ENCODE measurements around the gene ITPR2. TPM values are rescaled to one million over a fixed set of nuclear protein-coding genes. Genes with fewer than 3 reads are reported as not detected.
A peak's percentile ranks its signal among the peaks of the same experiment; 100 is the strongest.
"Not testable (repeated sequence)": the region's sequence is repeated elsewhere in the genome, so short reads cannot be mapped to it uniquely, and the experiment has no call there.

The ITPR2 gene
- total RNA-seq, 1 donor from 2014 or later = 63.4 TPM

- DNase-seq = no peak
These were observed 133.8 kb downstream of the ITPR2 start for GRCh38 chr12:26699237-26699636.

DNA sequence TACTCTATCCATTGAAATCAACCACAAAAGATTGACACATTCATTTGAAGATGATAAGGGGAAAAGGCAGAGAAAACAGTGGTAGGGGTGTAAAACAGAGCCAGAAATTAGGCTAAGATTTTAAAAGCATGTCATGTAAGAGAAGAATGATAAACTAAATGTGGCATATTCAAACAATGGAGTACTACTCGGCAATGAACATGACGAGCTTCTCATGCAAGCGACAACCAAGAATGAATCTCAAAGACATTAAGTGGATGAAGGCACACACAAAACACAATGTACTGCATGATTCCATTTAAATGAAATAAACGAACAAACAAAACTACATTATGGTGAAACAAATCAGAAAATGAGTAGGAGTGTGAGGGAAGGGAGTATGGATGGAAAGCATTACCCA lies 134.8 kb downstream of the ITPR2 start:
- no peak for DNase-seq

GRCh38 chr12:26697217-26697616 lies 135.8 kb downstream of the ITPR2 start:
- no peak for DNase-seq

DNA sequence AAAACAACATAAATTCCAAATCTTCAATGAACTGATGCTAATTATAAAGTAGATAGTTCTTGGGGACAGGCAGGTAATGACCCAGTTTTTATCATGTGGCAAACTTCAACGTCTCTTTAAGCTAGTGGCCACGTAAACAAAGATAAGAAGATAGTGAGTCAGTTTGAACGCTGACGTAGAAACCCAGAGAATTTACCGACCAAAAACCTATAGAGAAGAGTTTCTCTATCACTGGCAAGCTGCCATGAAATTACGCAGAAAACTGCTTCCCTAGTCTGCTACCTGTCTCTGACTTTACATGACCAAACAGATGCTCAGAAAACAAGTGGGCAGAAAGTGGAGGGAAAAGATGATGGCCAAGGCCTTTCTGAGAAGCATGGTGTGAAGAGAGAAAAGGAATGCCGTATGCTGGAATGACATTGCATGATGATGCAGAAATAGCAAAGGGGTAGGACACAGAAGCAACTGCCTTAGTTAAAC lies 136.3 kb downstream of the ITPR2 start:
- DNase-seq = no peak

- DNase-seq = no peak
These were observed 136.9 kb downstream of the ITPR2 start for GRCh38 chr12:26696048-26696612.

DNA sequence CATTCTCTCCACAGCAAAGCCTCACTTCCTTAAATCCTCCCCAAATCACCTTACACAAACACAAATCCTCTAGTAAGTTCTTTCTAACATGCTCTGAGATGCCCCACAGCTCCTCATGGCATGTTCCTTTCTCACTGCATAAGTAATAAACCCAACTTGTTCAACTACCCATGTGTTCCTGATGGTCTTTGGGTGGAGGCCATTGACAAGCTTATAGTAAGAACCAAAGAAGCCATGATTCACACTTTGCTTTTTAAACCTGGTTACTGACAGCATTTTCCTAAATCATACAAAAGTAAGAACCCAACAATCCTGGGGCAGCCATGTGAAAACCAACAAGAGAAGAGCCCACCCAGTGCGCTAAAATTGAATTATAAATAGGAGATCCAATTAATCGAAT lies 138.6 kb downstream of the ITPR2 start:
- DNase-seq = no peak

DNA sequence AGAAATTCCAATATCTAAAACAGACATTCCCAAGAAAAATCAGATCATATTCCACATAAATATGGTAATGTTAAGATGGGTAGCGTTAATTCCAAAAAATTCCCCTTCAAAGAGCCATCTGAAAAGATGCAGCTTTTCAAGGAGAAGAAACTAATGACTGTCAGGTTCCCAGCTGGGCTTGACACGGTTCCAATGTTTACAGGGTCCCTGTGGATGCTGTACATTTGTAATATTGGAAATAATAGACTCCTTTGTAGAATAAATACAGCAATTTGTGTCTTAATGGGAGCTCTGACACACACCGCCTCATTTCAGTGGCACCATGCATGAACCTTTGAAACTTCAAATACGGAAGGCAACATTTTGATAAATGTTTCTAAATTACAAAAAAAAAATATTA lies 140.6 kb downstream of the ITPR2 start:
- no peak for DNase-seq

DNA sequence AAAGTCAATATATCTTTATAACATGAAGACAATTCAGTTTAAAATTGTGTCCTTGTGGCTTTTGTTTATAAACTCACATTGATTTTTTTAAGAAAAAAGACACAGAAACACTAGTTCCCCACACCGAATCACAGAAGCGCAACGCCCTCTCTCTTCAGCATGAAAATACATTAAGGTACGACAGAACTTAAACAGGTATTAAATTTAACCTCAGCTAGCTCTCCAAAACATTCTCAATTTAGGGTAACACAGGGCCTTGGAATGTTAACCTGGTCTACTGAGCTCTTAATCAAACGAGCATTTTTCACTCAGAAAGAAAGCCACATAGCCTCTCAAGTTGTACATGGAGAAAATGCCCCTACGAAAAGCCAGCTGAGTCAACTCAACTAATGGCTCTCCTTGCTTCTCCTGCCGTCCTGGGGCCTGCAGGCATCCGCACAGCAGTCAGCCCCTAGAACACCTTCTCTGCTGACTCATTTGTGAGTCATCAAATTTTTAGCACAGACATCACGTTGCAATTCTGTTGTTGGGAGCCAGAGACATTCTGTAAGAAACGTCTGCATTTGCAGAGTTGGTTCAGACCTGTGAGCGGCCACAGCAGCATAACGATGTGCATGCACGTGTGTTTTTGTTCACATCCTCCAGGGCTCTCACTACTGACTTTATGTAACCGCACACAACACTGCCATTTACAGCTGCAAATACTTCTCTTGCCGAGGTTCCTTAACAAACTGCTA lies 141.6 kb downstream of the ITPR2 start:
- DNase-seq = peak; percentile 3

- no peak for DNase-seq
These were observed 142.4 kb downstream of the ITPR2 start for GRCh38 chr12:26690601-26691000.

DNA sequence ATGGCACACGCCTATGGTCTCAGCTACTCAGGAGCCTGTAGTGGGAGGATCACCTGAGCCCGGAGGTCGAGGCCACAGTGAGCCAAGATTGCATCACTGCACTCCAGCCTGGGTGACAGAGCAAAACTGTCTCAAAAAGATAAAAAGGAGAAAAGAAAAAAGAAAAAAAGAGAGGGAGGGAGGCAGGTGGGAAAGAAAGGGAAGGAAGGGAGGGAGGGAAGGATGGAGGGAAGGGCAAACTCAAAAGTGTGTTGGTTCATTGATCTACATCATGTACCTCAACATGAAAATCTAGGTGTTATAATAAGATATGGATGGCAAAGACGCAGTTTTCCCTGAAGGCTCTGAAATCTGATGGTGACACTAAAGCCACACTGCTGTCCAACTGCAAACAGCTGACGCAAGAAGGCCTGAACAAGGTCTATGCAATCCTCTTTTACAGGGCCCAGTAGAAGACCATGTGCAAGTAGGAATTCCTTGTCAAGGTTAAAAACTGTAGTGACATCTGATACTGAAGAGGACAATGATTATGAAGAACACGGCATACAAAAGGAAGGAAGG lies 143.6 kb downstream of the ITPR2 start:
- no peak for DNase-seq

DNA sequence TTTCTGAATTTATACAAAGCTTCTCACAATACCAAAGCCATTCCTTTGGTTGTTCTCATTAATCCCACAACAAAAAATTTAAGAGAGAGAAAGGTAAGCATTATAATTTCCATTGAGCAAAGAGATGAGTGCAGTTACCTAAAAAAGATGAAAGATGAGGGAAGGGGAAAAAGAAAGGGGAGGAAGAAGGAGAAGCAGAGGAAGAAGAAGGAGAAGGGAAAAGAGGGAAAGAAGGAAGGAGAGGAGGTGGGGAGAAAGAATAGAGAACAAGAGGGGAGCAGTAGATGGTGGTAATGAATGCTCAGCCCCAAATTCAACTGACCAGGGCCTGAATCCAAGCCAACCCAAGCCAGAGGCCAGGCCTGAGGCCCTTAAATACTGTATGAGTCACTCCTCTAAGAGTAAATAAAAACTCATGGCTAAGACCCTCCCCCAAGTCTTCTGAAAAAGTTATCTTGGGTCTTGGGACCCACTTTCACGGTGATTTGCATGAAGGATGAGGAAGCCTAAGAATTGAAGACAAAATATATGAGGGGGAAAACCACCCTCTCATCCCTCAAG lies 144.6 kb downstream of the ITPR2 start:
- no peak for DNase-seq

GRCh38 chr12:26686408-26686807 lies 146.6 kb downstream of the ITPR2 start:
- no peak for DNase-seq

GRCh38 chr12:26684101-26684500 lies 148.9 kb downstream of the ITPR2 start:
- no peak for DNase-seq

GRCh38 chr12:26683443-26683842 lies 149.6 kb downstream of the ITPR2 start:
- no peak for DNase-seq

- peak; percentile 28 for DNase-seq
These were observed 152.1 kb downstream of the ITPR2 start for GRCh38 chr12:26680727-26681455.

- DNase-seq = no peak
These were observed 154.0 kb downstream of the ITPR2 start for GRCh38 chr12:26678697-26679660.

DNA sequence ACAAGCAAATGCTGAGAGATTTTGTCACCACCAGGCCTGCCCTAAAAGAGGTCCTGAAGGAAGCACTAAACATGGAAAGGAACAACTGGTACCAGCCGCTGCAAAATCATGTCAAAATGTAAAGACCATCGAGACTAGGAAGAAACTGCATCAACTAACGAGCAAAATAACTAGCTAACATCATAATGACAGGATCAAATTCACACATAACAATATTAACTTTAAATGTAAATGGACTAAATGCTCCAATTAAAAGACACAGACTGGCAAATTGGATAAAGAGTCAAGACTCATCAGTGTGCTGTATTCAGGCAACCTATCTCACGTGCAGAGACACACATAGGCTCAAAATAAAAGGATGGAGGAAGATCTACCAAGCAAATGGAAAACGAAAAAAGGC lies 161.5 kb downstream of the ITPR2 start:
- not testable (repeated sequence) for DNase-seq

GRCh38 chr12:26668847-26669246 lies 164.1 kb downstream of the ITPR2 start:
- no peak for DNase-seq

DNA sequence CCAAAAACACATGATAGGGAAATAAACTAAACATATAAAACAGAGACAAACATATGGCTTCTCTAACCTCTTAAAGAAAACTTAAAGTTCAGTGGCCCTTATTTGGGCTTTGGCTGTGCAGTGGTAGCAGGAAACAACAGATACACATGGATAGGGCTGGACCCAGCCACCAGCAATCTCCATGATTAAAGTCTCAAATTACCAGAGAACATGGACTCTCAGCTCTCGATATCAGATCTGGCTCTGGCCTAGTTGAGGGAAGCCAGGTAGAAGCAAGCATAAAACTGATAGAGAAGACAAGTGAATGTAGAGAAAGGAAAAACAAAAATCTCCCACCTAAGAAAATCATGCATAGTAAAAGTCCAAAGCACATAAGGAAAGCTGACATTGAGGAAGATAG lies 164.8 kb downstream of the ITPR2 start:
- DNase-seq = no peak

- DNase-seq = no peak
These were observed 166.7 kb downstream of the ITPR2 start for GRCh38 chr12:26666286-26666685.

DNA sequence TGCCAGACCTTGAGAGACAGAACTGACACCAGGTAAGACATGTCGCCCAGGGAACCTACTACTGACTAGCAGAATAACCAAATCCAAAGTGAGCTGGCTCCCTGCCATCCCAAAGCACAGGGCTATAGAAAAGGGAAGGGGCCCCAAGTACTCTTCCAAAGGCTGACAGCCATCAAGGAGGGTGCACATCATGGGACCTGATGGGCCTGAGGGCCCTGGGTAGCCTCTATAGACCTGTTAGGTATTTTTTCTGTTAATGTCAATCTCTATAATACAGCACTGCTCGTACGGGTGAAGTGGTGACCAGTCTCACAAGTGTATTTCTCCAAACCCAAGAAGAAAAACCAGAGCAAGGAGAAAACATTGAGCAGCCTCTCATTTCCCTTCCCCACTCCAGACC lies 171.6 kb downstream of the ITPR2 start:
- no peak for DNase-seq

GRCh38 chr12:26659930-26660329 lies 173.1 kb downstream of the ITPR2 start:
- DNase-seq = no peak
